Dedifferentiated amniotic fluid mesenchymal stem cell (primary cell): ENCODE measurements around the gene TRIM41.
"Not testable (repeated sequence)": the region's sequence is repeated elsewhere in the genome, so short reads cannot be mapped to it uniquely, and the experiment has no call there.

Source experiments
- DNase-seq: peaks from one replicate; pipeline ENCODE4 v3.0.0-alpha.2; 2016; ENCODE audit errors: extremely low spot score

The TRIM41 gene

DNA sequence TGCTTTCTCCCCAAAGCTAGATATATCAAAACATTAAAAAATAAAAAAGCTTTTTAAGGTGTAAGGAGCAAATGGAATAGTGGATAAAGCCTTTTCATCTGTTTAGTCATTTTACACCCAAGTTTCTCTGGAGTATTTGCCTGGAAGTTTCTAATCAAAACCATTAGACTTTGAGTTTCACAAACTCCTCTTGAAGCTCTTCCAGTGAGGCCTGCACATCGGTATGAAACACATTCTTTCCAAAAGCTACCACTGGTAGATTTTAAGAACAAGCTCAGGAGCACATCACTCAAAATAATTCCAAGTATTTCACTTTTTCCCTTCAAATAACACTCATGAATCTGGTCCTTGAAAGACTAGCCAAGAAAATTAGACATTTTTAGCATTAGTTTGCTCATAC lies 32.2 kb downstream of the TRIM41 start:
- DNase-seq: no peak

DNA sequence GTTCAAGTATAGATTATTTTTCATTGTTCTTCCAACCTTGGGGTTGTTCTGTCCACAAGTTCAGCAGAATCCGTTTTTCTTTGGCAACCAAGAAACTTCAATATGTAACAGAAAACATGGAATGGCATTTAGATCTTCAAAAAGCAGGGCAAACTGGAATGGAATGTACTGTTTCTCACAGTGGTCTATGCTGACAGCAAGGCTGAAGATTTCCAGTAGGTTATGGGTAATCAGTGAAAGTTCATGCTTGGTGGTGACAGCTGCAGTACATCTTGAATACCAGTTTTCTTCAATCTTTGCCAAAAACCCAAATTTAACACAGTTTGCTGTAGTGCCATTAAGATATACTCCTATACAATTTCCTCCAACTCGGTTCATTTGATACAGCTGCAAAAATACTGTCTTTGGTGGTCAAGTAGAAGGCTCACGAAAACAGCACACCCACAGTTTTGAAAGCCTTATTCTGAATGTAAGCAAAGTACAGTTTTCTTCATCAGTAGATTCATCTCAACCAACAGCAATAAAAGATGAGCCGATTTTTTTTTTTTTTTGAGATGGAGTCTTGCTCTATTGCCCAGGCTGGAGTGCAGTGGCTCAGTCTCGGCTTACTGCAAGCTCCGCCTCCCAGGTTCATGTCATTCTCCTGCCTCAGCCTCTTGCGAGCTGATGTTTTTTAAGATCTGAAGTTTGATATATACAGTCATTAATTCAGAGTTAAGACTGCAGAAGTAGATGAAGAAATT lies 32.9 kb downstream of the TRIM41 start:
- DNase-seq: no peak

DNA sequence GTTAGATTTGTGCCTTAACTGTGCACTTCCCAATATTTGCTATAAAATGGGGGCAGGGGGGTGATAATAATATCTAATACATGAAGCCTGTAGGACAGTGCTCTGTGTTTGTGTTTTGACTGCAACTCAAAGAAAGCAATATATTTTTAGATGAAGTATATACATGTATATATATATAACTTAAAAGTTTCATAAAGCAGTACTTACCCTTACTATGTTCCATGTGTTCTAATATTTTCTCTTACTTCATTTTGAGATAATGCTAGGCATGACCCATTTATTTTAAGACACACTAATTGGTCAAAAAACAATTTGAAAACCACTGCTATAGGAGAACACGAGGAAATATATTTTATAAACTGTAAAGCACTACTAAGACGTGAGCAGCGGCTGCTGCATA lies 35.5 kb downstream of the TRIM41 start:
- no peak for DNase-seq

DNA sequence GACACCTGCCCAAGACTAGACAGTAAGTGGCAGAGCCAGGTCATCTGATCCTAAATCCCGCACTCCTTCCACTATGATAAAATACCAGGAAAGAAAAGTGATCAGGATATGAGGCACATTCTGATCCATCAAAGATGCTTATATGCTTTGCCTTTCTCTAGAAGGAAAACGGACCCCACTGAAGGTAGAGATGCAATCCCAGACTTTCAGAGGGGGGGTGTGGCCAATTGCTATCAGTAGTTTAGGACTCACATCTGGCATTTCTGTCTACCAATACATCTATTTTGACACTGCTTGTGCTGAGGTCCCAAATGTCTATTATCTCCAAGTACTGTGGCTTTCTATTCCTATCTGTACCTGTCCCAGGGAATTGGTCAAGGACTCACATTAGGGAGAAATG lies 36.2 kb downstream of the TRIM41 start:
- no peak for DNase-seq

DNA sequence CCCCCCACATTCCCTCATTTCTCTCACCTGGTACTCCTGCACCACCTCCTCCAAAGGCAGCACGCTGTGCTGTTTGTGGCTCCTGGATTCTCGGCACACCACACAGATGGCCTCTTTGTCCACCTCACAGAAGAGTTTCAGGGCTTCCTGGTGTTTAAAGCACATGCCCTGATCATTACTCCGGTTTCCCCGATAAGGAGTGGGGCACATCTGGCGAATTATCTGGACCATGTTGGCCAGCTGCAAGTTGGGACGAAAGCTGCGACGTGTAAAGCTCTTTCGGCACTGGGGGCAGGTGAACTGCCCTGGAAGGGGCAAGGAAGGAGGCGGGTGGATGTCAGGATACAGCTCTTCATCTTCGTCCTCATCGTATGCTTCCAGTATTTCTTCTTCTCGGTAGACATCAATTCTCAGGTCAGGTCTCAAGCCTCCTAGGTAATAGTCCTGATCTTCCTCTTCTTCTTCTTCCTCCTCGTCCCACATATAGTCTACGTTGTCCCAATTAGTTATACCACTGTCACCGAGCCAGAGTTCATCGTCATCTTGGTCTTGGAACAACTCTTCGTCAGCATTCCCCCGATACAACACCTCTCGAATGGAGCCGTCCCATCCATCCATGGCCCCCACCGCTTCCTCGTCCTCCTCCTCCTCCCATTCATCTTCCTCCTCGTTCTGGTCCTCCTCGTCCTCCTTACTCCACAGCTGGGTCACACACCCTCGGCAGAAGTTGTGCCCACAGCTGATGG lies 37.1 kb downstream of the TRIM41 start:
- DNase-seq: no peak

DNA sequence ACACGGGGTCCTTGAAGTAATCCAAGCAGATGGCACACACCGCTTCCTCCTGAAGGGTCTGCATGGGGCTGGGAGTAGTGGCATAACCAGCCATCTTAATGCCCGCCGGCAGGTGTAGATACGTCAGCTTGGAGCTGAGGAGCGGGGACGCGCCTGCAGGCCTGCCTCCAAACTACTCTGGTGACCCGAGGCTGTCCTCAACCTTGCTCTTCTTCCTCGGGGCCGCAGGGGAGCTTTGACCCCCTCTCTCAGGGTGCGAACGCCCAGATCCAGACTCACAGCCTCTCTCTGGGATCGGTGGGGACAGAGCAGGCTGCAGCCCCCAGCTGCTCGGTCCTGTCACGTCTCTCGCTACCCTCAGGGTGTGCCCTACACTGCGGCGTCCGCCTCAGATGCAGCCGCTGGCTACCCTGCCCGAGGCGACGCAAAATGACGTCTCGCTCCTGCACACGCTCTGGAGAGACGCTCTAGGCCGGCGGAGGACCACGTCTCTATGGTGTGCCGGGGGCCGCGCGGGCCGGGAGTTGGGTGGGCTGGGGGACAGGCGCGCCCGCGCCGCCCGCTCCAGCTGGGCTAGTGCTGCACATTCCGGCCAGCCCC lies 37.7 kb downstream of the TRIM41 start, which contains the start of gene TRIM52:
TSS of gene TRIM52 (minus strand) at position 424 of the 600 bp plus-strand sequence. CDS start at position 94, 330 bp downstream.
- peak; percentile 83 for DNase-seq

DNA sequence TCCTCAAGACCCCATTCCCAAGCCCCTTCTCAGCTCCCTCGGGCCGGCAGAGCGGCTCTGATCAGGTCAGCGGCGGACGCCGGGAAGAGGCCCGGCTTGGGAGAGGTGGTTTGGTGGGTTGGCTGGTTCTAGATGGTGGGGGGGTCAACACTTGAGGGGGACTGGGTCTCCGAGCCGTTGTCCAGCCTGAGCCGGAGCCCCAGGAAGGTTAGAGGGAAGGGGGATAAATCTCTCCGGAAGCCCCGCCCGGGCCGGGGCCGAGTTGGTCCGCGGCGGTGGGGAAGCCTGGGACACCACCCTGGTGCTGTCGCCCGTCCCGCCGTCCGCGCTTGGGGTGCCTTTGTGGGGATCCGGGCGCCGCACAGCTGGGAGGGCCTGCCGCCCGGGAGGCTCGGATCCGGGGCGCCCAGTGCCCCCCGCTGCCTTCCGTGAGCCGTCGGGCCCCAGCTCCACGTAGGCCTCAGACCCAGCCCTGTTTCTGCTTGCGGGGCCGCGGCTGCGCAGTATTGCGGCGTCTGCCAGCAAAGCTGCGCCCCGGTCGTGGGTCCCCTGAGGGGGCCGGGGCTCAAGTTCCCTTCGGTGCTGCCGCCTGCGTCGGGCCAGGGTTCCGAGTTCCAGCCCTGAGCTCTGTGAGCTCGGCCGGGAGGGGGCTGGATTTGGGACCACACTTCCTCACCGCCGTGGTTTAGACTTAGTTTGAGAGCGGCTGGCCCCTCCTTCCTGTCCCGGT lies 38.4 kb downstream of the TRIM41 start:
- peak; percentile 49 for DNase-seq

DNA sequence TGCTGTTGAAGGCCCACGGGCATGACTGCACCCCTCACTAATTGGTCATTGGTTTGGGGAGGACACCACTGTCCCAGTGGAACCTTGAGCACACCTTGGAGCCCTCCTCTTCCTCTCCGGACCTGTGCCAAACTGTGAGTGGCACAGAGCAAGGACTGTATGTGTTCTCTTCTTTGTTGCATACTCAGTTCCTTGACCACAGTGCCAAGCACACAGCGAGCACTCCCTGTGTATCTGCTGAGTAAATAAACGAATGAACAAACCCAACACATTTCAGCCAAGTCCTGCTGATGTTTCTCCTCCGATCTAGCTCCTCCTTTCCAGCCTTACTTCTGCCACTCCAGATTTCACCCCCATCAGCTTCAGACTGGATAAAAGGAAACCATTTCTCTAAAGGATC lies 40.6 kb downstream of the TRIM41 start:
- no peak for DNase-seq

DNA sequence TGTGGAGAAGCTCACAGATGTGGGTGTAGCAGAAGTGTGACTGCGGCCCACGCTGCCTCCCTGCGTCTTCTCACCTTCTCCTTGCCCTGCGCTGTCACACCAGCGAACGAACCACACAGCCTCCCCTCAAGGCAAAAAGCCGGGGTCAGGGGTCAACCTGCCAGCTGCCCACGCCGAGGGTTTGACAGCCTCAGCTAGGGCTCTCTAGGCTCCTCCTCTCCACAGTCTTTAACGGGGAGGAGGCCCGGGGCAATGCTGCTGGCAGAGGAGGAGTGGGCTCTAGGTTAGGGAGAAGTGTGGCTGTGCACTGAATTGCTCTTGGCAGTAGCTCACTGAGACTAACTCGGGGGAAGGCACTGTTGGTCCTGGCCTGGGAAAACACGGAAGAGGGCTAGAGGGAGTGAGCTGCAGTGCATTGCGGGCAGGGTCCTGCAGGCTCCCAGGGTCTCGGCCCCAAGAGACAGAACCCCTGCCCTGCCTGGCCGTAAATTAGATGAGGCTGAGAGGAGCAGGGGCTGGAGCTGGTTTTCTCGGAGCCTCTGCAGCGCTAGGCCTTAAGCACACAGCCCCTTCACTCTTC lies 42.1 kb downstream of the TRIM41 start:
- no peak for DNase-seq

DNA sequence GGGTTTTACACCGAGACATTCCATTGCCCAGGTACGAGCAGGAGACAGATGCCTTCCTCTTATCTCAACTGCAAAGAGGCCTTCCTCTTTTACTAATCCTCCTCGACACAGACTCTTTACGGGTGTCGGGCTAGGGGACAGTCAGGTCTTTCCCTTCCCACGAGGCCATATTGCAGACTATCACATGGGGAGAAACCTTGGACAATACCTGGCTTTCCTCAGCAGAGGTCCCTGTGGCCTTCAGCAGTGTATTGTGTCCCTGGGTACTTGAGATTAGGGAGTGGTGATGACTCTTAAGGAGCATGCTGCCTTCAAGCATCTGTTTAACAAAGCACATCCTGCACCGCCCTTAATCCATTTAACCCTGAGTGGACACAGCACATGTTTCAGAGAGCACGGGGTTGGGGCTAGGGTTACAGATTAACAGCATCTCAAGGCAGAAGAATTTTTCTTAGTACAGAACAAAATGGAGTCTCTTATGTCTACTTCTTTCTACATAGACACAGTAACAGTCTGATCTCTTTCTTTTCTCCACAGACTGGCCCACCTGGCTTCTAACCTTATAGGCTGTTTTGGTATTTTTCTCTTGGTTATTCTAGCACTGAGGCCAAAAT lies 44.3 kb downstream of the TRIM41 start:
- not testable (repeated sequence) for DNase-seq

DNA sequence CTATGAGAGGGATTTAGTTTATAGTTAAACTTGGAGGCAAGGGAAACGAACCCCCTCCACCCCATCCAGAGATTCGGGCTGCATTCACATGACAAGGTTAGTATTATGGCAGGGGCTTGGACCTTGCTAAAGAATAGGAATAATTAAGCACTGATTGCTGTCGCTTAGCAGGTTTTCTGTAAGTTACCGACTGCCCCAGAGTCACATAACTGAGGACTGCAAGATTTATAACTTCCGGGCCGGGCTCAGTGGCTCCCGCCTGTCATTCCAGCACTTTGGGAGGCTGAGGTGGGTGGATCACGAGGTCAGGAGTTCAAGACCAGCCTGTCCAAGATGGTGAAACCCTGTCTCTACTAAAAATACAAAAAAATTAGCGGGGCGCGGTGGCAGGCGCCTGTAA lies 44.8 kb downstream of the TRIM41 start:
- DNase-seq: not testable (repeated sequence)

DNA sequence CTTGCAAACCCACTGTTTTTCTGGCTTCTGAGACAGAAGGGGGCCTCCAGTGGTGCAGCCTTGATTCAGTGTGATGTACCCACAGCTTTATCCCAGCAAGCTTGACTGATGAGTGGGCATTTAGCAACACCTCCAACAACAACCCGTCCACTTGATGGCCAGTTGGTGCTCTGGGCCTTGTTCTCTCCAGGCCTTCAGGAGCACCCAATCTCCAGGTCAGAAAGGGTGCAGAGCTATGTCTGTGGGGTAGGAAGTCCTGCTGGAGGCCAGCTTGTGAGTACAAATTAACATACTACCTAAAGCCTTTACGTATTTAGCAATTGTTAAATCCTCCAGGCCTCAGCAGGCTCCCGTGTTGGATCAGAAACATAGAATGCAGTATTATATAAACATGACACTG lies 48.0 kb downstream of the TRIM41 start:
- no peak for DNase-seq

DNA sequence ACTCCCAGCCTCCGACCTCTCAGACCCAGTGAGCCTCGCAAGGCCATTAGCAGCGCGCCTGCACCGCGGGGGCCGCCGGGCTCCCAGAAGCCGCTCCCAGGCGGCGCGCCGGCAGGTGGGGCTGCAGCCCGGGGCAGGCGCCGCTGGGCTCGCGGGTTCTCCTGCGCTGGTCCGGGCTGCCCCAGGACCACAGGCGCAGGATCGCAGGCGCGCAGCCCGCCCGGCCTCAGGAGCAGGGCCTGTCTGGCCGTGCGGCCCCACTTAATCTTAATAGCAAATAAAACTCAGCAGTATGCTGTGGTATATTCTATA lies 50.3 kb downstream of the TRIM41 start:
- not testable (repeated sequence) for DNase-seq

DNA sequence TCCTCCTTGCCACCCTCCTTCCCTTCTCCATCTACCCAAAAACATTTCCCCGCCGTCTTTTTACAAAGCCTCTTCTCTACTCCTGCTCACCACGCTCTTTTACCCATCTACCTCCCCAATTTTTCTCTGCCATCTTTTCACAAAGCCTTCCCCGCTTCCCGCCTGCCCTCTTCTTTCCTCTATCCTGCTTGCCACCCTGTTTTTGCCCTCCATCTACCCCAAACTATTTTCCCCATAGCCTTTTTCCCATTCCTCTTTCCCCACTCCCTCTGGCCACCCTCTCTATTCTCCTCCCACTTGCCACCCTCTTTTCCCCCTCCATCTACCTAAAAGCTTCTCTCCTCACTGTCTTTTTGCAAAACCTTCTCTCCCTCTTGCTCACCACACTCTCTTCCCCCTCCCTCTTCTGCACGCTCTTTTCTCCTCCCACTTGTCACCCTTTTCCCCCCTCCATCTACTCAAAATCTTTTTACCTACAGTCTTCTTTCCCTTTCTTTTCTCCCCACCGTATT lies 57.2 kb downstream of the TRIM41 start:
- DNase-seq: no peak

DNA sequence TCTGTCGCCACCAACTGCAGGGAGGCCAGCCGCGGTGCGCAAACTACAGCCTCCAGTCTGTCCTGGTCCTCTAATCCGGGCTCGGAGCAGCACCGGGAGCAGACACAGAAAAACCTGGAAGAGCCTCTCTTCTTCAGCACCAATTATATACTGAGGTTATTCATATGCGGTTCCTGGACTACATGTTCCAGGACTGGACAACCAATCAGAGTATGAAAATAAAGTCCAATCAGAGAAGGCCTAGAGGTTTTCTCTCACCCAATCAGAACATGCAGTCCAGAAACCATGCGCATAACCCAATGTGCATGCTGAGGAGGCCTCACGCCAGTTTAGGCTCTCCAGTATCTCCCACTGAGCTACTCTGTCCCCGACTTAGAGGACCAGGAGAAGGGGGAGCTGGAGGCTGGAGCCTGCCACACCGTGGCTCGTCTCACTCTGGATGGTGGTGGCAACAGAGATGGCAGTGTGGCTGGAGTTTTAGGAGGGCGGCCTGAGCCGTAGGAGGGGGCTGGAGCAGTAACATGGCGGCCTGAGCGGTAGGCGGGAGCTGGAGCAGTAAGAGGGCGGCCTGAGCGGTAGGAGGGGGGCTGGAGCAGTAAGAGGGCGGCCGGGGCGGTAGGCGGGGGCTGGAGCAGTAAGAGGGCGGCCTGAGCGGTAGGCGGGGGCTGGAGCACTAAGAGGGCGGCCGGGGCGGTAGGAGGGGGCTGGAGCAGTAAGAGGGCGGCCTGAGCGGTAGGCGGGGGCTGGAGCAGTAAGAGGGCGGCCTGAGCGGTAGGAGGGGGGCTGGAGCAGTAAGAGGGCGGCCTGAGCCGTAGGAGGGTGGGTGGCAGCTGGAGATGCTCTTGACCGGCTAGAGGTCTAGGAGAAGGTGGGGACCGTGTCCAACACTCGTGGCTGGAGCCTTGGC lies 58.2 kb downstream of the TRIM41 start:
- no peak for DNase-seq

DNA sequence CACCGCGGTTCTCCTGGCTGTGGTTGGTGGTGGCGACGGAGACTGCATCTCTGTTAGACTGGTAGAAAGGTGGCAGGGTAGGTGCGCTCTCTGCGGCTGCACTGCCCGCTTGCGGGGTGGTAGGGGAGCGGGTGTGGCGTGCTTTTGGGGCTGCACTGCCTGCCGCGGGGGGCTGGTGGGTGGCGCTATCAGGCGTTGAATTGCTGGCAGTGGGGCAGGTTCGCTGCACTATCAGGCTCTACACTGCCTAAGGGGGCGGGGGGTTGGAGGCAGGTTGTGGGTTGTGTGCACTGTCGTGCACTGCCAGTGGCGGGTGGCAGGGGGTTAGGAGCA lies 58.9 kb downstream of the TRIM41 start:
- no peak for DNase-seq

DNA sequence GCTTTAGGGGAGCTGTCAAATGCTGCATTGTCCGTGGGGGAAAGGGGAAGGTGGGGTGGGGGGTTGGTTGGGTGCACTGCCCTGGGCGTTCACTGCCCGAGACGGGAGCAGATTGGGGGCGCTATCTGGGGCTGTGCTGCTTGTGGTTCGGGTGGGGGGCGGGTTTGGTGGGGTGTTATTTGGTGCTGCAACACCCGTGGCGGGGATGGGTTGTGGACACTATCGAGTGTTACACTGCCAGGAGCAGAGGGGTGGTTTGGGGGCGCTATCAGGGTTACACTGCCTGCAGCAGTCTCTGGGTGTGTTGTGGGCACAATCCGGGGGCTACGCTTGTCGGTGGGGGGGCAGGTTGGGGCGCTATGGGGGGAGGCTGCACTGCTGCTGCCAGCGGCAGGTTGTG lies 59.3 kb downstream of the TRIM41 start:
- DNase-seq: not testable (repeated sequence)

DNA sequence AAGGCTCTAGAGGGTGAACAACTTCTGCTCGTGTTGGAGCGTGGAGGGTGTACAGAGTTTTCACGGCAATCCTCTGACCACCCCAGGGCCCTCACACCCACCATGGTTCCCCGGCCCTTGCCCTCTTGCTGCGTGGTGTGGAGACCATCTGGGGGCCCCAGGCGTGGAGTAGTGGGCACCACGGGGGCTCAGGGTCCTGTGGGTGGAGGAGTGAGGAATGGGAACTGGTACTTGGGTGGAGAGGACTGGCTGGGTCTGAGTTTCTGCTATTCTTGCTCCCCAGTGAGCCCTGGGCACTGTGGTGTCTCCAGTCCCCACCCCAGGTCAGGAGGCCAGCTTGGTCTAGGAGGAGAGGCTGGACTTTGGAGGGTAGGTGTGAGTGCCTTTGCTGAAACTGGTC lies 59.8 kb downstream of the TRIM41 start:
- no peak for DNase-seq

DNA sequence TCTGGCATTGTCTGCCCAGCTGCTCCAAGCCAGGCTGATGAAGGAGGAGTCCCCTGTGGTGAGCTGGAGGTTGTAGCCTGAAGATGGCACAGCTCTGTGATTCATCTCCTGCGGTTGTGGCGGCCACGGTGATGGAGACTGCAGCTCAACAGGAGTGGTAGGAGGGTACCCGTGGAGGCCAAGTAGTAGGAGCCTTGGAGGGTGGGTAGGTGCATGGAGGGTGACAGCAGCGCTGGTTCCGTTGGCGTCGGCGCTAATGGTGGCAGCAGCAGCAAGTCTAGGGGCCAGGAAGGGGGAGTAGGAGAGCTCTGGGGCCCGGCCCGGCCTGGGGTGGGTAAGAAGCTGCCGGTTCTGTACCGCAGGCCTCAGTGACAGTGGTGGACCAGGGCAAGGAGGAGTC lies 60.3 kb downstream of the TRIM41 start:
- DNase-seq: no peak
